ENCODE data around the gene DTNB. TPM values are rescaled to one million over a fixed set of nuclear protein-coding genes. Genes with fewer than 3 reads are reported as not detected.

The DTNB gene
- polyA plus RNA-seq, 1 of the 3 experiments (the other 2 are of a cell fraction): 15.3 TPM

DNA sequence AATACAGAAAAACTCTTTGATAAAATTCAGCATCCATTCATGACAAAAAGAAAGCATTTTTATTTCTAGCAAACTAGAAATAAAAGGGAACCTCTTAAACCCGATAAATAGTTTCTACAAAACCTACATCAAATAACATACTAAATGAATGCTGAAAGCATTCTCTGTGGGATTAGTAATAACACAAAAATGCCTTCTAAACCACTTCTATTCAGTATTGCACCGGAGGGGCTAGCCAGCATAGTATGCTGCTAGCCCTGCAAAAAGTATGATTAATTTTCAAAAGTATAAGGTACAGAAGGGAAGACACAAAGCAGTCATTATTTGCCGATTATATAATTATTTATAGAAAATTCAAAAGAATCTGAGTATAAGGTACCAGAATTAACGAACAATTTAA lies 145.2 kb downstream of the DTNB start:
- DNase-seq: no peak
- no peaks in the 10 kb centered on the region for H3K9me3 ChIP-seq
- no peaks in the 10 kb centered on the region for H4K20me1 ChIP-seq (ENCODE audit: insufficient read depth)
- peak overlapping the region in 1 of 2 experiments; percentile 18; a peak in 1 of 4 replicates for H3K4me3 ChIP-seq (ENCODE audit: low read depth in 2 of 2, low read length in 1 of 2)
- H3K4me1 ChIP-seq (ENCODE audit: control insufficient read depth in 1 of 2, insufficient read depth in 2 of 2, low read depth in 1 of 2, low read length in 1 of 2): peaks cover 0 to 11% of the 10 kb centered on the region in 2 experiments; a peak in 3 of 4 replicates
- no peaks in the 10 kb centered on the region for H3K27me3 ChIP-seq (ENCODE audit: insufficient read depth)
- H2AFZ ChIP-seq (ENCODE audit: low read depth): no peak overlapping the region
- H3F3A ChIP-seq (replicated peaks; ENCODE audit: insufficient read depth): peaks cover 19% of the 10 kb centered on the region
- H3K36me3 ChIP-seq (replicated peaks in 1 of 2; ENCODE audit: control insufficient read depth in 1 of 2, insufficient read depth in 2 of 2, low read length in 1 of 2): no peaks in the 10 kb centered on the region
- ChIA-PET CTCF (interaction anchor here (1.6 kb wide), 1 partner anchor 30 kb away, joined by 3 read pairs; no protein-coding TSS in a partner anchor), POLR2A (no interaction called here)
- H3K79me2 ChIP-seq (ENCODE audit: insufficient read depth): no peaks in the 10 kb centered on the region
- H3K9me2 ChIP-seq: no peaks in the 10 kb centered on the region
- H3K4me2 ChIP-seq: peak overlapping the region; percentile 43; the same call in 1 of the 2 replicates
- 27% methylated on average over 4 of the region's 4 CpGs for WGBS (ENCODE audit: low lambda C conversion rate)
- peak overlapping the region; percentile 18 to 71; a peak in 3 of 4 replicates for H3K27ac ChIP-seq (ENCODE audit: low read depth in 2 of 2, low read length in 1 of 2)
- H3K9ac ChIP-seq: peak overlapping the region; percentile 36; the same call in 1 of the 2 replicates
- TF ChIP-seq RCOR1 (IDR thresholded peaks at IDR 0.05; ENCODE audit: low read length) (no peak), RAD21 (IDR thresholded peaks at IDR 0.05; ENCODE audit: low read length) (no peak), POLR2AphosphoS5 (IDR thresholded peaks at IDR 0.05; ENCODE audit: low read depth, low read length) (0 out of 2 replicates have a peak, but pooled peaks have one; percentile 48), TAF1 (IDR thresholded peaks at IDR 0.05; ENCODE audit: borderline replicate concordance, low read depth, low read length) (peak; percentile 38; the same call in 1 of the 2 replicates), JUND (IDR thresholded peaks at IDR 0.05) (peak; percentile 85), TCF12 (IDR thresholded peaks at IDR 0.05) (peak; percentile 65), GABPA (IDR thresholded peaks at IDR 0.05; ENCODE audit: low read depth) (no peak), MEF2A (IDR thresholded peaks at IDR 0.05; ENCODE audit: borderline replicate concordance, low read depth) (no peak), RXRA (IDR thresholded peaks at IDR 0.05; ENCODE audit: borderline replicate concordance, low read depth) (no peak), GATA2 (CRISPR knock-in tag; IDR thresholded peaks at IDR 0.05) (no peak), FOXM1 (IDR thresholded peaks at IDR 0.05; ENCODE audit: low read depth) (no peak), MXI1 (IDR thresholded peaks at IDR 0.05; ENCODE audit: low read depth, low read length) (no peak), EP300 (IDR thresholded peaks at IDR 0.05; ENCODE audit: borderline replicate concordance in 1 of 2, low read depth in 1 of 2, low read length in 1 of 2) (peak in 1 of 2 experiments; percentile 64; a peak in 2 of 4 replicates), NRF1 (IDR thresholded peaks at IDR 0.05; ENCODE audit: low read depth, low read length) (no peak), FOXJ3 (CRISPR knock-in tag; IDR thresholded peaks at IDR 0.05) (no peak), SMC3 (IDR thresholded peaks at IDR 0.05; ENCODE audit: low read depth, low read length) (no peak), YY1 (IDR thresholded peaks at IDR 0.05; ENCODE audit: low read depth) (no peak), NFIC (IDR thresholded peaks at IDR 0.05; ENCODE audit: borderline replicate concordance) (peak; percentile 28; the same call in 1 of the 2 replicates), RFX5 (IDR thresholded peaks at IDR 0.05; ENCODE audit: low read length) (no peak), FOSL2 (IDR thresholded peaks at IDR 0.05; ENCODE audit: borderline replicate concordance, low read depth) (peak; percentile 73; the same call in 1 of the 2 replicates), EZH2phosphoT487 (IDR thresholded peaks at IDR 0.05; ENCODE audit: borderline replicate concordance, low read depth) (no peak)
- TF ChIP-seq, protein P1, sequence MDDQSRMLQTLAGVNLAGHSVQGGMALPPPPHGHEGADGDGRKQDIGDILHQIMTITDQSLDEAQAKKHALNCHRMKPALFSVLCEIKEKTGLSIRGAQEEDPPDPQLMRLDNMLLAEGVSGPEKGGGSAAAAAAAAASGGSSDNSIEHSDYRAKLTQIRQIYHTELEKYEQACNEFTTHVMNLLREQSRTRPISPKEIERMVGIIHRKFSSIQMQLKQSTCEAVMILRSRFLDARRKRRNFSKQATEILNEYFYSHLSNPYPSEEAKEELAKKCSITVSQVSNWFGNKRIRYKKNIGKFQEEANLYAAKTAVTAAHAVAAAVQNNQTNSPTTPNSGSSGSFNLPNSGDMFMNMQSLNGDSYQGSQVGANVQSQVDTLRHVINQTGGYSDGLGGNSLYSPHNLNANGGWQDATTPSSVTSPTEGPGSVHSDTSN (IDR thresholded peaks at IDR 0.05): peak; percentile 66
- TF ChIP-seq, protein P2, sequence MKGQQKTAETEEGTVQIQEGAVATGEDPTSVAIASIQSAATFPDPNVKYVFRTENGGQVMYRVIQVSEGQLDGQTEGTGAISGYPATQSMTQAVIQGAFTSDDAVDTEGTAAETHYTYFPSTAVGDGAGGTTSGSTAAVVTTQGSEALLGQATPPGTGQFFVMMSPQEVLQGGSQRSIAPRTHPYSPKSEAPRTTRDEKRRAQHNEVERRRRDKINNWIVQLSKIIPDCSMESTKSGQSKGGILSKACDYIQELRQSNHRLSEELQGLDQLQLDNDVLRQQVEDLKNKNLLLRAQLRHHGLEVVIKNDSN (IDR thresholded peaks at IDR 0.05; ENCODE audit: borderline replicate concordance, low read depth): no peak
- TF ChIP-seq, protein P3, sequence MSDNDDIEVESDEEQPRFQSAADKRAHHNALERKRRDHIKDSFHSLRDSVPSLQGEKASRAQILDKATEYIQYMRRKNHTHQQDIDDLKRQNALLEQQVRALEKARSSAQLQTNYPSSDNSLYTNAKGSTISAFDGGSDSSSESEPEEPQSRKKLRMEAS (IDR thresholded peaks at IDR 0.05; ENCODE audit: low read depth): no peak
- TF ChIP-seq, protein P4, sequence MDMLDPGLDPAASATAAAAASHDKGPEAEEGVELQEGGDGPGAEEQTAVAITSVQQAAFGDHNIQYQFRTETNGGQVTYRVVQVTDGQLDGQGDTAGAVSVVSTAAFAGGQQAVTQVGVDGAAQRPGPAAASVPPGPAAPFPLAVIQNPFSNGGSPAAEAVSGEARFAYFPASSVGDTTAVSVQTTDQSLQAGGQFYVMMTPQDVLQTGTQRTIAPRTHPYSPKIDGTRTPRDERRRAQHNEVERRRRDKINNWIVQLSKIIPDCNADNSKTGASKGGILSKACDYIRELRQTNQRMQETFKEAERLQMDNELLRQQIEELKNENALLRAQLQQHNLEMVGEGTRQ (IDR thresholded peaks at IDR 0.05; ENCODE audit: borderline replicate concordance, low read depth, low read length): no peak
- TF ChIP-seq, protein P5, sequence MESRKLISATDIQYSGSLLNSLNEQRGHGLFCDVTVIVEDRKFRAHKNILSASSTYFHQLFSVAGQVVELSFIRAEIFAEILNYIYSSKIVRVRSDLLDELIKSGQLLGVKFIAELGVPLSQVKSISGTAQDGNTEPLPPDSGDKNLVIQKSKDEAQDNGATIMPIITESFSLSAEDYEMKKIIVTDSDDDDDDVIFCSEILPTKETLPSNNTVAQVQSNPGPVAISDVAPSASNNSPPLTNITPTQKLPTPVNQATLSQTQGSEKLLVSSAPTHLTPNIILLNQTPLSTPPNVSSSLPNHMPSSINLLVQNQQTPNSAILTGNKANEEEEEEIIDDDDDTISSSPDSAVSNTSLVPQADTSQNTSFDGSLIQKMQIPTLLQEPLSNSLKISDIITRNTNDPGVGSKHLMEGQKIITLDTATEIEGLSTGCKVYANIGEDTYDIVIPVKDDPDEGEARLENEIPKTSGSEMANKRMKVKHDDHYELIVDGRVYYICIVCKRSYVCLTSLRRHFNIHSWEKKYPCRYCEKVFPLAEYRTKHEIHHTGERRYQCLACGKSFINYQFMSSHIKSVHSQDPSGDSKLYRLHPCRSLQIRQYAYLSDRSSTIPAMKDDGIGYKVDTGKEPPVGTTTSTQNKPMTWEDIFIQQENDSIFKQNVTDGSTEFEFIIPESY (IDR thresholded peaks at IDR 0.05; ENCODE audit: borderline replicate concordance, low read depth): no peak
- TF ChIP-seq, protein P6, sequence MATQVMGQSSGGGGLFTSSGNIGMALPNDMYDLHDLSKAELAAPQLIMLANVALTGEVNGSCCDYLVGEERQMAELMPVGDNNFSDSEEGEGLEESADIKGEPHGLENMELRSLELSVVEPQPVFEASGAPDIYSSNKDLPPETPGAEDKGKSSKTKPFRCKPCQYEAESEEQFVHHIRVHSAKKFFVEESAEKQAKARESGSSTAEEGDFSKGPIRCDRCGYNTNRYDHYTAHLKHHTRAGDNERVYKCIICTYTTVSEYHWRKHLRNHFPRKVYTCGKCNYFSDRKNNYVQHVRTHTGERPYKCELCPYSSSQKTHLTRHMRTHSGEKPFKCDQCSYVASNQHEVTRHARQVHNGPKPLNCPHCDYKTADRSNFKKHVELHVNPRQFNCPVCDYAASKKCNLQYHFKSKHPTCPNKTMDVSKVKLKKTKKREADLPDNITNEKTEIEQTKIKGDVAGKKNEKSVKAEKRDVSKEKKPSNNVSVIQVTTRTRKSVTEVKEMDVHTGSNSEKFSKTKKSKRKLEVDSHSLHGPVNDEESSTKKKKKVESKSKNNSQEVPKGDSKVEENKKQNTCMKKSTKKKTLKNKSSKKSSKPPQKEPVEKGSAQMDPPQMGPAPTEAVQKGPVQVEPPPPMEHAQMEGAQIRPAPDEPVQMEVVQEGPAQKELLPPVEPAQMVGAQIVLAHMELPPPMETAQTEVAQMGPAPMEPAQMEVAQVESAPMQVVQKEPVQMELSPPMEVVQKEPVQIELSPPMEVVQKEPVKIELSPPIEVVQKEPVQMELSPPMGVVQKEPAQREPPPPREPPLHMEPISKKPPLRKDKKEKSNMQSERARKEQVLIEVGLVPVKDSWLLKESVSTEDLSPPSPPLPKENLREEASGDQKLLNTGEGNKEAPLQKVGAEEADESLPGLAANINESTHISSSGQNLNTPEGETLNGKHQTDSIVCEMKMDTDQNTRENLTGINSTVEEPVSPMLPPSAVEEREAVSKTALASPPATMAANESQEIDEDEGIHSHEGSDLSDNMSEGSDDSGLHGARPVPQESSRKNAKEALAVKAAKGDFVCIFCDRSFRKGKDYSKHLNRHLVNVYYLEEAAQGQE (IDR thresholded peaks at IDR 0.05; ENCODE audit: low read depth, low read length): no peak

Data from SK-N-SH (cell line).